H9 (cell line): ENCODE measurements around the gene MYH9. TPM values are rescaled to one million over a fixed set of nuclear protein-coding genes. Genes with fewer than 3 reads are reported as not detected.
"Not testable (repeated sequence)": the region's sequence is repeated elsewhere in the genome, so short reads cannot be mapped to it uniquely, and the experiment has no call there.

Source experiments
- DNase-seq: peaks from one replicate; pipeline ENCODE4 v3.0.0-alpha.2; 2017
- H2AFZ ChIP-seq: one replicate; pipeline ENCODE4 v1.6.1; 2013; ENCODE audit warnings: mild to moderate bottlenecking, low read length, control low read depth, moderate library complexity
- H2AK5ac ChIP-seq: 2 replicates; pipeline ENCODE4 v1.6.1; 2013; ENCODE audit warnings: low read length, control low read depth, mixed read lengths; ENCODE audit not compliant: insufficient read length
- H2BK120ac ChIP-seq: one replicate; pipeline ENCODE4 v1.6.1; 2013; ENCODE audit warnings: low read depth, mild to moderate bottlenecking, low read length, control low read depth, inconsistent platforms; ENCODE audit not compliant: poor library complexity, severe bottlenecking
- H2BK12ac ChIP-seq: 2 replicates; pipeline ENCODE4 v1.6.1; 2013; ENCODE audit warnings: low read length, control low read depth, mixed read lengths, low read depth; ENCODE audit not compliant: insufficient read length
- H2BK15ac ChIP-seq: 2 replicates; pipeline ENCODE4 v1.6.1; 2013; ENCODE audit warnings: low read depth, low read length, control low read depth
- H2BK20ac ChIP-seq: one replicate; pipeline ENCODE4 v1.6.1; 2013; ENCODE audit warnings: low read depth, mild to moderate bottlenecking, low read length, control low read depth, inconsistent platforms; ENCODE audit not compliant: poor library complexity, severe bottlenecking
- H2BK5ac ChIP-seq: 2 replicates; pipeline ENCODE4 v1.6.1; 2013; ENCODE audit warnings: low read length, control low read depth, mixed read lengths; ENCODE audit not compliant: insufficient read length
- H3K14ac ChIP-seq: 2 replicates; pipeline ENCODE4 v1.6.1; 2013; ENCODE audit warnings: low read length, control low read depth; ENCODE audit not compliant: insufficient read depth
- H3K18ac ChIP-seq: 2 replicates; pipeline ENCODE4 v1.6.1; 2013; ENCODE audit warnings: low read depth, mild to moderate bottlenecking, mixed read lengths, low read length, control low read depth; ENCODE audit not compliant: insufficient read length
- H3K23ac ChIP-seq: 2 replicates; pipeline ENCODE4 v1.6.1; 2013; ENCODE audit warnings: low read length, control low read depth, mixed read lengths, low read depth; ENCODE audit not compliant: insufficient read length
- H3K23me2 ChIP-seq: 2 replicates; pipeline ENCODE4 v1.6.1; 2013; ENCODE audit warnings: low read depth, mild to moderate bottlenecking, mixed read lengths, low read length, control low read depth; ENCODE audit not compliant: insufficient read length, poor library complexity, severe bottlenecking
- H3K27ac ChIP-seq: 2 replicates; pipeline ENCODE4 v1.5.1; 2013; ENCODE audit warnings: low read length, control low read depth, mixed read lengths, low read depth; ENCODE audit not compliant: insufficient read length
- H3K27me3 ChIP-seq: 2 replicates; pipeline ENCODE4 v1.6.1; 2013; ENCODE audit warnings: low read length, control low read depth, inconsistent platforms; ENCODE audit not compliant: insufficient read depth
- H3K4ac ChIP-seq: 2 replicates; pipeline ENCODE4 v1.6.1; 2013; ENCODE audit warnings: low read depth, mild to moderate bottlenecking, control low read depth, inconsistent platforms, low read length, moderate library complexity
- H3K4me1 ChIP-seq: 2 replicates; pipeline ENCODE4 v1.6.1; 2013; ENCODE audit warnings: low read length, control low read depth, inconsistent platforms; ENCODE audit not compliant: insufficient read depth
- H3K4me2 ChIP-seq: 2 replicates; pipeline ENCODE4 v1.6.1; 2013; ENCODE audit warnings: low read length, control low read depth, mixed read lengths; ENCODE audit not compliant: insufficient read length, insufficient read depth
- H3K56ac ChIP-seq: 2 replicates; pipeline ENCODE4 v1.6.1; 2013; ENCODE audit warnings: low read depth, mild to moderate bottlenecking, mixed read lengths, low read length, control low read depth; ENCODE audit not compliant: insufficient read length
- H3K79me1 ChIP-seq: 2 replicates; pipeline ENCODE4 v1.6.1; 2013; ENCODE audit warnings: low read depth, mild to moderate bottlenecking, moderate library complexity, low read length, control low read depth, inconsistent platforms; ENCODE audit not compliant: insufficient read depth, poor library complexity, severe bottlenecking
- H3K79me2 ChIP-seq: 2 replicates; pipeline ENCODE4 v1.6.1; 2013; ENCODE audit warnings: low read length, control low read depth, inconsistent platforms; ENCODE audit not compliant: insufficient read depth
- H3K9ac ChIP-seq: 2 replicates; pipeline ENCODE4 v1.6.1; 2013; ENCODE audit warnings: low read length, control low read depth, mixed read lengths; ENCODE audit not compliant: insufficient read length; ENCODE audit errors: extremely low read depth
- H3K9me3 ChIP-seq: one replicate; pipeline ENCODE4 v1.6.1; 2013; ENCODE audit warnings: low read depth, low read length, inconsistent platforms; ENCODE audit not compliant: control insufficient read depth
- H3T11ph ChIP-seq: one replicate; pipeline ENCODE4 v1.6.1; 2013; ENCODE audit warnings: mild to moderate bottlenecking, low read length, control low read depth, inconsistent platforms
- H4K20me1 ChIP-seq: one replicate; pipeline ENCODE4 v1.6.1; 2013; ENCODE audit not compliant: control insufficient read depth, insufficient read length, insufficient read depth
- H4K5ac ChIP-seq: 2 replicates; pipeline ENCODE4 v1.6.1; 2013; ENCODE audit warnings: low read depth, mild to moderate bottlenecking, mixed read lengths, low read length, control low read depth; ENCODE audit not compliant: insufficient read length
- H4K8ac ChIP-seq: replicated peaks from 2 replicates; pipeline ENCODE4 v1.6.1; 2013; ENCODE audit warnings: low read length, control low read depth, mixed read lengths, low read depth; ENCODE audit not compliant: insufficient read length
- H4K91ac ChIP-seq: 2 replicates; pipeline ENCODE4 v1.6.1; 2013; ENCODE audit warnings: low read depth, mild to moderate bottlenecking, moderate library complexity, mixed read lengths, low read length, control low read depth; ENCODE audit not compliant: insufficient read length
- H3K27ac Mint-ChIP-seq, 3 experiments: 2 replicates in 2 of 3; 3 replicates in 1 of 3; pipeline ENCODE4 v1.8.0; 2020 to 2021; ENCODE audit warnings: mixed read lengths in 3 of 3, mild to moderate bottlenecking in 1 of 3, moderate library complexity in 1 of 3
- H3K27me3 Mint-ChIP-seq: 2 replicates; pipeline ENCODE4 v1.8.0; 2021; ENCODE audit warnings: low read depth, mild to moderate bottlenecking, moderate library complexity, mixed read lengths
- H3K36me3 Mint-ChIP-seq, 3 experiments: 2 replicates in 2 of 3; 3 replicates in 1 of 3; pipeline ENCODE4 v1.8.0; 2020 to 2021; ENCODE audit warnings: low read depth in 3 of 3, mixed read lengths in 3 of 3; ENCODE audit not compliant: insufficient read depth in 1 of 3
- H3K4me1 Mint-ChIP-seq, 2 experiments: 2 replicates each; pipeline ENCODE4 v1.8.0; 2020; ENCODE audit warnings: mixed read lengths in 2 of 2
- H3K4me3 Mint-ChIP-seq, 2 experiments: 2 replicates in 1 of 2; 3 replicates in 1 of 2; pipeline ENCODE4 v1.8.0; 2020 to 2021; ENCODE audit warnings: mild to moderate bottlenecking in 2 of 2, mixed read lengths in 2 of 2, moderate library complexity in 1 of 2
- H3K9me3 Mint-ChIP-seq, 2 experiments: 2 replicates in 1 of 2; 3 replicates in 1 of 2; pipeline ENCODE4 v1.8.0; 2020; ENCODE audit warnings: mild to moderate bottlenecking in 2 of 2, mixed read lengths in 2 of 2, moderate library complexity in 1 of 2
- whole genome bisulfite sequencing: extraction: QIAGEN DNeasy Blood & Tissue Kit; methylation state at CpG from one replicate; pipeline ENCODE4 v1.1.7; 2013; ENCODE audit warnings: missing lambda C conversion rate, low lambda C conversion rate, mixed read lengths; ENCODE audit not compliant: insufficient read length; ENCODE audit errors: extremely low coverage; 5-methylcytosine and 5-hydroxymethylcytosine counted together
- total RNA-seq: library from RNA; stranded (reverse); gene quantifications from 2 replicates; pipeline ENCODE4 v1.2.1, GENCODE V29; 2021

Gene MYH9
- total RNA-seq, 1 experiment from 2014 or later = 266 TPM

DNA sequence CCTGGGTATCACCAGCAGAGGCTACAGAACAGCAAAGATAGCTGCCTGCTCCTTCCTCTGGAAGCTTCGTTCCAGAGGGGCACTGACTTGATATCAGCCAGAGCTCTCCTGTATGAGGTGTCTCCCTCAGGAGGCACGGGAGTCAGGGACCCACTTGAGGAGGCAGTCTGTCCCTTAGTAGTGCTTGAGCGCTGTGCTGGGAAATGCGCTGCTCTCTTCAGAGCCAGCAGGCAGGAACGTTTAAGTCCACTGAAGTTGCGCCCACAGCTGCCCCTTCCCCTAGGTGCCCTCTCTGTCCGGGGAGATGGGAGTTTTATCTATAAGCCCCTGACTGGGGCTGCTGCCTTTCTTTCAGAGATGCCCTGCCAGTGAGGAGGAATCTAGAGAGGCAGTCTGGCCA is 116.5 kb downstream of the MYH9 start:
- H4K20me1 ChIP-seq, H3T11ph ChIP-seq, H3K4me1 ChIP-seq, H2BK15ac ChIP-seq, H3K14ac ChIP-seq, H3K79me2 ChIP-seq, H3K27me3 ChIP-seq, H3K23ac ChIP-seq, H2BK20ac ChIP-seq, H3K27ac ChIP-seq, DNase-seq, H3K56ac ChIP-seq, H3K9ac ChIP-seq, H3K4me2 ChIP-seq, H2BK5ac ChIP-seq, H2BK12ac ChIP-seq, H2AFZ ChIP-seq, H4K91ac ChIP-seq, H3K4me3 Mint-ChIP-seq, H4K8ac ChIP-seq, H4K5ac ChIP-seq, H3K27ac Mint-ChIP-seq, H3K4me1 Mint-ChIP-seq, H3K36me3 Mint-ChIP-seq, H3K4ac ChIP-seq, H3K23me2 ChIP-seq, H2BK120ac ChIP-seq, H3K9me3 Mint-ChIP-seq, H3K9me3 ChIP-seq, H2AK5ac ChIP-seq, H3K79me1 ChIP-seq, H3K18ac ChIP-seq: not testable (repeated sequence)
- WGBS = no CpG with 5 or more reads among the region's 7 CpGs
- H3K27me3 Mint-ChIP-seq = peaks cover 38% of the 10 kb centered on the region
